GM12878 (cell line): ENCODE data around the gene FAM111B. TPM values are rescaled to one million over a fixed set of nuclear protein-coding genes. Genes with fewer than 3 reads are reported as not detected.

Experiments
- ATF2 ChIP-seq: IDR thresholded peaks from 2 replicates; pipeline ENCODE4 v1.6.1; 2012; ENCODE audit warnings: low read length, inconsistent platforms
- ATF7 ChIP-seq: fragments of 450-650 bp; IDR thresholded peaks from 2 replicates; pipeline ENCODE4 v1.6.1; 2016; ENCODE audit warnings: low read depth, mild to moderate bottlenecking
- CREB1 ChIP-seq: IDR thresholded peaks from 2 replicates; pipeline ENCODE4 v1.6.1; 2012; ENCODE audit warnings: low read depth, mild to moderate bottlenecking, inconsistent platforms
- EED ChIP-seq: sonication (generic); IDR thresholded peaks from 2 replicates; pipeline ENCODE4 v1.6.1; 2016; ENCODE audit warnings: antibody characterized with exemption, low read depth
- ELK1 ChIP-seq: IDR thresholded peaks from 2 replicates; pipeline ENCODE4 v1.6.1; 2012; ENCODE audit warnings: low read depth, low read length, improper control_type of control experiment
- HDGF ChIP-seq: fragments of 450-650 bp; IDR thresholded peaks from 2 replicates; pipeline ENCODE4 v1.6.1; 2016; ENCODE audit warnings: antibody characterized with exemption
- IKZF1 ChIP-seq: fragments of 450-650 bp; conservative IDR thresholded peaks from 2 replicates; pipeline ENCODE4 v1.6.1; 2017; ENCODE audit warnings: antibody characterized with exemption, mild to moderate bottlenecking
- JUNB ChIP-seq: IDR thresholded peaks from 2 replicates; pipeline ENCODE4 v1.6.1; 2016; ENCODE audit warnings: antibody characterized with exemption, mild to moderate bottlenecking
- KLF5 ChIP-seq: fragments of 450-650 bp; IDR thresholded peaks from 2 replicates; pipeline ENCODE4 v1.6.1; 2014; ENCODE audit warnings: mild to moderate bottlenecking; ENCODE audit not compliant: partially characterized antibody
- NBN ChIP-seq: fragments of 450-650 bp; IDR thresholded peaks from 2 replicates; pipeline ENCODE4 v1.6.1; 2016
- PAX8 ChIP-seq: fragments of 450-650 bp; IDR thresholded peaks from 2 replicates; pipeline ENCODE4 v1.6.1; 2017; ENCODE audit warnings: mild to moderate bottlenecking, moderate library complexity
- POLR2AphosphoS2 ChIP-seq: IDR thresholded peaks from 2 replicates; pipeline ENCODE4 v1.6.1; 2011; ENCODE audit warnings: low read depth, mild to moderate bottlenecking, low read length, improper control_type of control experiment, moderate library complexity
- POLR2AphosphoS5 ChIP-seq: IDR thresholded peaks from 2 replicates; pipeline ENCODE4 v1.6.1; 2011; ENCODE audit warnings: mild to moderate bottlenecking, low read length, inconsistent platforms
- RAD21 ChIP-seq: IDR thresholded peaks from 2 replicates; pipeline ENCODE4 v1.6.1; 2011; ENCODE audit warnings: mild to moderate bottlenecking, low read depth, low read length, moderate library complexity; ENCODE audit not compliant: insufficient read depth
- RAD51 ChIP-seq: fragments of 450-650 bp; IDR thresholded peaks from 2 replicates; pipeline ENCODE4 v1.6.1; 2016; ENCODE audit warnings: moderate library complexity, mild to moderate bottlenecking, inconsistent platforms
- RELB ChIP-seq: fragments of 450-650 bp; IDR thresholded peaks from 2 replicates; pipeline ENCODE4 v1.6.1; 2017; ENCODE audit warnings: low read depth, mild to moderate bottlenecking, moderate library complexity
- RUNX3 ChIP-seq: IDR thresholded peaks from 2 replicates; pipeline ENCODE4 v1.6.1; 2012; ENCODE audit warnings: low read length, inconsistent platforms
- SMAD1 ChIP-seq: fragments of 450-650 bp; IDR thresholded peaks from 2 replicates; pipeline ENCODE4 v1.6.1; 2018; ENCODE audit warnings: mild to moderate bottlenecking, low read depth; ENCODE audit not compliant: partially characterized antibody
- SMARCA5 ChIP-seq: fragments of 450-650 bp; IDR thresholded peaks from 2 replicates; pipeline ENCODE4 v1.6.1; 2017; ENCODE audit warnings: mild to moderate bottlenecking
- SMC3 ChIP-seq: IDR thresholded peaks from 2 replicates; pipeline ENCODE4 v1.6.1; 2011; ENCODE audit warnings: low read length, improper control_type of control experiment, borderline replicate concordance
- TARDBP ChIP-seq: IDR thresholded peaks from 2 replicates; pipeline ENCODE4 v1.6.1; 2016; ENCODE audit warnings: borderline replicate concordance
- TCF12 ChIP-seq: IDR thresholded peaks from 2 replicates; pipeline ENCODE4 v1.6.1; 2011; ENCODE audit warnings: low read depth, mild to moderate bottlenecking, low read length
- TCF7 ChIP-seq: IDR thresholded peaks from 2 replicates; pipeline ENCODE4 v1.6.1; 2014; ENCODE audit warnings: antibody characterized with exemption, borderline replicate concordance
- ZNF217 ChIP-seq: fragments of 450-650 bp; IDR thresholded peaks from 2 replicates; pipeline ENCODE4 v1.6.1; 2017; ENCODE audit warnings: antibody characterized with exemption, mild to moderate bottlenecking
- ZNF384 ChIP-seq: IDR thresholded peaks from 2 replicates; pipeline ENCODE4 v1.6.1; 2012; ENCODE audit warnings: low read depth, mild to moderate bottlenecking, low read length, improper control_type of control experiment, borderline replicate concordance
- ZNF687 ChIP-seq: fragments of 450-650 bp; IDR thresholded peaks from 2 replicates; pipeline ENCODE4 v1.6.1; 2017; ENCODE audit warnings: mild to moderate bottlenecking, moderate library complexity
- polyA plus RNA-seq, 11 experiments: library from polyadenylated mRNA; depleted of rRNA in 4 of 11; unstranded in 6 of 11; stranded (reverse) in 5 of 11; fragments of >200 nt; fragmentation: Nextera tagmentation in 4 of 11; fragmentation: Illumina TruSeq in 1 of 11; extraction: Ambion mirVana in 4 of 11; extraction: Trizol in 1 of 11; gene quantifications; 1 replicate in 1 of 11; 2 replicates in 10 of 11; pipeline versions ENCODE4 v1.2.1 to v1.2.3, GENCODE V29; 2011 to 2016; ENCODE audit warnings: inconsistent platforms in 2 of 11, missing spikeins in 2 of 11, low read depth in 1 of 11
- total RNA-seq, 4 experiments: library from RNA; depleted of rRNA in 3 of 4; stranded (reverse); fragments of >200 nt in 3 of 4; fragmentation: Illumina TruSeq in 1 of 4; extraction: Trizol in 1 of 4; gene quantifications; 2 replicates each; pipeline versions ENCODE4 v1.2.1 to v1.2.3, GENCODE V29; 2013 to 2021

FAM111B gene
- total and polyA plus RNA-seq, 10 of the 15 experiments (the other 5 are each of a cell fraction or from before 2014, with no cell fraction given) = 35.9 to 97.2 (median 62.1) TPM

GRCh38 chr11:59102259-59102765 lies 4.7 kb upstream of the FAM111B start (continued):
- no peak for TF ChIP-seq ELK1
- 0 out of 2 replicates have a peak, but pooled peaks have one; percentile 28 for TF ChIP-seq EED
- TF ChIP-seq RAD21 = peak; percentile 87
- 0 out of 2 replicates have a peak, but pooled peaks have one; percentile 43 for TF ChIP-seq TARDBP
- no peak for TF ChIP-seq PAX8
- peak; percentile 76 for TF ChIP-seq ZNF384
- TF ChIP-seq SMAD1 = no peak
- TF ChIP-seq TCF12 = peak; percentile 89
- TF ChIP-seq SMC3 = peak; percentile 39; the same call in 1 of the 2 replicates
- no peak for TF ChIP-seq POLR2AphosphoS2
- TF ChIP-seq ZNF217 = no peak
- peak; percentile 76 for TF ChIP-seq ATF2
- peak; percentile 66 for TF ChIP-seq RUNX3
- peak; percentile 59; the same call in 1 of the 2 replicates for TF ChIP-seq NBN
- no peak; the same call in 1 of the 2 replicates for TF ChIP-seq JUNB
- no peak for TF ChIP-seq ZNF687
- peak; percentile 28 for TF ChIP-seq KLF5
- TF ChIP-seq RAD51 = peak; percentile 66
- TF ChIP-seq POLR2AphosphoS5 = peak; percentile 69
- TF ChIP-seq SMARCA5 = no peak; the same call in 1 of the 2 replicates
- TF ChIP-seq TCF7 = peak; percentile 31; the same call in 1 of the 2 replicates
- peak; percentile 67 for TF ChIP-seq CREB1
- peak; percentile 33; the same call in 1 of the 2 replicates for TF ChIP-seq ATF7
- peak; percentile 67 for TF ChIP-seq IKZF1
- peak; percentile 68; the same call in 1 of the 2 replicates for TF ChIP-seq RELB
- peak; percentile 23; the same call in 1 of the 2 replicates for TF ChIP-seq HDGF
